Neutrophil (primary cell): ENCODE data around the gene A2M.

ENCODE experiments used
- H3K27ac ChIP-seq: fragments of 200-600 bp; sonication (generic); 2 replicates; pipeline ENCODE4 v1.5.1; 2016; ENCODE audit warnings: mild to moderate bottlenecking, moderate library complexity
- H3K27me3 ChIP-seq: fragments of 200-600 bp; sonication (generic); 2 replicates; pipeline ENCODE4 v1.6.0; 2016; ENCODE audit warnings: mild to moderate bottlenecking
- H3K36me3 ChIP-seq: fragments of 200-600 bp; sonication (generic); 2 replicates; pipeline ENCODE4 v1.5.1; 2017
- H3K4me1 ChIP-seq, 2 experiments: fragments of 200-600 bp in 1 of 2; sonication (generic) in 1 of 2; 1 replicate in 1 of 2; 2 replicates in 1 of 2; pipeline versions ENCODE4 v1.5.1 to v1.6.1; 2013 to 2016; ENCODE audit warnings: low read depth in 1 of 2, low read length in 1 of 2, mild to moderate bottlenecking in 1 of 2, moderate library complexity in 1 of 2; ENCODE audit not compliant: control insufficient read depth in 1 of 2, insufficient read depth in 1 of 2
- H3K4me3 ChIP-seq, 2 experiments: fragments of 200-600 bp in 1 of 2; sonication (generic) in 1 of 2; 1 replicate in 1 of 2; 2 replicates in 1 of 2; pipeline ENCODE4 v1.5.1; 2013 to 2016; ENCODE audit warnings: low read depth in 1 of 2, low read length in 1 of 2, mild to moderate bottlenecking in 1 of 2, moderate library complexity in 1 of 2
- H3K9me3 ChIP-seq: fragments of 200-600 bp; sonication (generic); 2 replicates; pipeline ENCODE4 v1.5.1; 2016
- TF ChIP-seq, protein P1 (sequence below): fragments of 200-600 bp; sonication (generic); IDR thresholded peaks from 2 replicates; pipeline ENCODE4 v1.5.1; 2016; ENCODE audit warnings: antibody characterized with exemption

A2M gene

DNA sequence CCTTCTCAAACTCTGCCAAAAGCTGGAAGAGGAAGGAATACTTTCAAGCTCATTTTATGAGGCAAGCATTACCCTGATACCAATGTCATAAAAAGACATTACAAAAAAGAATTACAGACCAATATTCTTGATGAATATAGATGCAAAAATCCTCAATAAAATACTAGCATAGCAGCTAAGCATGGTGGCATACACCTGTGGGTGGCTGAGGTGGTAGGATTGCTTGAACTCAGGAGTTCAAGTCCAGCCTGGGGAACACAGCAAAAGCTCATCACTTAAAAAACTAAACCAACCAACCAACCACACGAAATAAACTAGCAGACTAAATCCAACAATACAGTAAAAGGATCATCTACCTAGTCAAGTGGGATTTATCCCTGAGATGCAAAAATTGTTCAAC, 29.6 kb downstream of the A2M start:
- Histone ChIP-seq H3K4me3 (no peak overlapping the region), H3K4me1 (no peaks in the 10 kb centered on the region), H3K36me3 (no peaks in the 10 kb centered on the region), H3K9me3 (no peaks in the 10 kb centered on the region), H3K27me3 (no peaks in the 10 kb centered on the region), H3K27ac (no peak overlapping the region)
- TF ChIP-seq, protein P1, sequence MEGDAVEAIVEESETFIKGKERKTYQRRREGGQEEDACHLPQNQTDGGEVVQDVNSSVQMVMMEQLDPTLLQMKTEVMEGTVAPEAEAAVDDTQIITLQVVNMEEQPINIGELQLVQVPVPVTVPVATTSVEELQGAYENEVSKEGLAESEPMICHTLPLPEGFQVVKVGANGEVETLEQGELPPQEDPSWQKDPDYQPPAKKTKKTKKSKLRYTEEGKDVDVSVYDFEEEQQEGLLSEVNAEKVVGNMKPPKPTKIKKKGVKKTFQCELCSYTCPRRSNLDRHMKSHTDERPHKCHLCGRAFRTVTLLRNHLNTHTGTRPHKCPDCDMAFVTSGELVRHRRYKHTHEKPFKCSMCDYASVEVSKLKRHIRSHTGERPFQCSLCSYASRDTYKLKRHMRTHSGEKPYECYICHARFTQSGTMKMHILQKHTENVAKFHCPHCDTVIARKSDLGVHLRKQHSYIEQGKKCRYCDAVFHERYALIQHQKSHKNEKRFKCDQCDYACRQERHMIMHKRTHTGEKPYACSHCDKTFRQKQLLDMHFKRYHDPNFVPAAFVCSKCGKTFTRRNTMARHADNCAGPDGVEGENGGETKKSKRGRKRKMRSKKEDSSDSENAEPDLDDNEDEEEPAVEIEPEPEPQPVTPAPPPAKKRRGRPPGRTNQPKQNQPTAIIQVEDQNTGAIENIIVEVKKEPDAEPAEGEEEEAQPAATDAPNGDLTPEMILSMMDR = no peak

DNA sequence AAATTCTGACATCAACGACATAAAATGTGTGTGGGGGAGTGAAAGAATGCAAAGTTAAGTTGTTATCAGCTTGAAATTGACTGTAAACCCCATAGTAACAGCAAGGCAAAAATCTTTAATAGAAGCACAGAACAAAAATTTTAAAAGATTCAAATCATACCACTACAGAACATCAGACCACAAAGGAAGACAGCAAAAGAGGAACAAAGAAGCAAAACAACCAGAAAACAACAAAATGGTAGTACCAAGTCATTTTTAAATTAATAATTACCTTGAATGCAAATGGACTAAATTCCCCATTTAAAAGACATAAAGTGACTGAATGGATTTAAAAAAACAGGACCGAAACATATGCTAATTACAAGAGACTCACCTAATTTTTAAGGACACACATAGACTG, 31.3 kb downstream of the A2M start:
- H3K4me3 ChIP-seq = no peak overlapping the region
- no peaks in the 10 kb centered on the region for H3K36me3 ChIP-seq
- H3K27ac ChIP-seq = no peak overlapping the region
- H3K4me1 ChIP-seq = no peaks in the 10 kb centered on the region
- TF ChIP-seq, protein P1 = no peak
- H3K9me3 ChIP-seq = no peaks in the 10 kb centered on the region
- no peaks in the 10 kb centered on the region for H3K27me3 ChIP-seq

DNA sequence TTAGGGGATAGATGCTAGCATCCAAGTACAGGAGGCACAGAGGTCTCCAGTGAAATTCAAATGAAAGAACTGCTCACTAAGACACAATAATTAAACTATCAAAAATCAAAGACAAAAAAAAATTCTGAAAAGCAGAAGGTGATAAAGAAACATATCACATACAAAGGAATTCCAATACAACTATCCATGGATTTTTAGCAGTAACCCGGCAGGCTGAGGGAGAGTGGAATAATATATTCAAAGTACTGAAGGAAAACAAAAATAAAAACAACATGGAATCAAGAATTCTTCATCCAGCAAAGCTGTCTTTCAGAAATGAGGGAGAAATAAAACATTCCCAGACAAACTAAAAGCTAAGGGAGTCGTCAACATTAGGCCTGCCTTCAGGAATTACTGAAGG, 31.9 kb downstream of the A2M start:
- Histone ChIP-seq H3K27me3 (no peaks in the 10 kb centered on the region), H3K4me1 (no peaks in the 10 kb centered on the region), H3K9me3 (no peaks in the 10 kb centered on the region), H3K27ac (no peak overlapping the region), H3K36me3 (no peaks in the 10 kb centered on the region), H3K4me3 (no peak overlapping the region)
- TF ChIP-seq, protein P1 = no peak

DNA sequence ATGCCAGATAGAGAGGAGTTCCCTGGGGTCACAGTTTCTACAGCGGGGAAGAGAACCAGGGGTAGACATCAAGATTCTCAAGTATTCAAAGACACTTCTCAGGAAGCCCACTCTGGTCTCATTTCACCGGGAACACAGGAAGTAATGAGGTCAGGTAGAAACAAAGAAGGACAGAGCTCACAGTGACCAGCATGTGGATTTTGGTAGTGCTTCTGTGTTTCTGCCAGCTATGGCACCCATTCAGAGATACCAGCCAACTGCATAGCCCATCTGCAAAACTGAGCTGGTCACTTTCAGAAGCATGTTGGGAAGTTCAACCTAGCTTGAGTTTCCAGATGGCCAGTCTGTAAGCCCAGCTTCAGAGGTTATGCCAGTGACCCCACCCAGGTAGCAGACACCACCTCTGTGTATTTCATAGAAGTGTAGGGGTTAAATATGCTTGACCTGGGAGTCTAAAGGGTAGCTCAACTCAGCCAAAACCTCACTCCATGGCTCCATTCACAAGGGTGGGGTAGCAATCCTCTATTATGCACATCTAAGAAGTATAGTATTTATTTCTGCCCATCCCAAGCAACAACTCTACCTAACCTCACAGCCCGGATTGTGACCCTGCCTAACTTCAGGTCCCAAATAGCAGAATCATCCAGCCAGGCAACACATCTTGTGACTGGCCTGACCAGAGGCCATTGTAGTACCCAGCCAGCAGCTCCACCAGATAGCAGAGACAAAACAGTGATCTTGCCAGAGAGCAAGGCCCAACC, 33.9 kb downstream of the A2M start:
- TF ChIP-seq, protein P1 = no peak
- Histone ChIP-seq H3K36me3 (no peaks in the 10 kb centered on the region), H3K27ac (no peak overlapping the region)

DNA sequence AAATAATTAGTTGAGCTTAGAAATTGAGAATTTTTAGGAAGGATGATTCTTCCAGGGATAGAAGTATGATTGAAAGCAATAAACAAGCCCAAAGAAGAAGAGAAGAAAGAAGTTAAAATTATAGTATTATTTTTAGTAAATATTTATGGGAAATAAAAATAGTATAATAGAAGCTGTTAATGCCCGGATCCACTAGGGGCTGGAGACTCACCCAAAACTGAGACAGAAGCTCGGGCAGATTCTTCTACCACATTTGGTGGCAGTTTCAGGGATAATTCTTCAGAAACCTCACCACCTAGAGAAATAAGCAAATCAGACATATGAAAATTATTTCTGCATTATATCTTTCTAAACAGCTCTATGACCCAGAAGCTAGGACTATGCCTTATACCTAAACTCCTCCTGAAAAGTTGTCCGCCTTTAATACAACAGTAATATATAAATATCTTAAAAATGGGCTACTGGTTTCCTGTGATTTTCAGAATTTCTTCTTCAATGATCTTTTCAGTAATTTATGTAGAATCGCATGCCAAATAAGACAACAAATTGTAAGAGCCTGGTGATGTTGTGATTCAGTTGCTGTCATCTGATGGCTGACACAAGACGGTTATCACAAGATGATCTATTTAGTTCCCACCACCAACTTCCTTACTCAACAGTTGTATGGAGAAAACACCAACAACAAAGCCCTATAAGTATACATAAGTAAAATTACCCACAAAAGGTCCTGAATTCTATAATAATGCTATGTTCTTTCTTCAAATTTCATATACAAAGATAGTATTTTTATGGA, 35.6 kb downstream of the A2M start:
- H3K36me3 ChIP-seq = no peaks in the 10 kb centered on the region
- no peaks in the 10 kb centered on the region for H3K4me1 ChIP-seq
- H3K27me3 ChIP-seq = no peaks in the 10 kb centered on the region
- no peak overlapping the region for H3K27ac ChIP-seq
- TF ChIP-seq, protein P1 = no peak
- no peak overlapping the region for H3K4me3 ChIP-seq
- H3K9me3 ChIP-seq = no peaks in the 10 kb centered on the region

More for the DNA sequence above, 33.9 kb downstream of the A2M start:
- Histone ChIP-seq H3K9me3 (no peaks in the 10 kb centered on the region), H3K27me3 (no peaks in the 10 kb centered on the region), H3K4me1 (no peaks in the 10 kb centered on the region), H3K4me3 (no peak overlapping the region)
